ENCODE measurements around the gene DIPK1B. TPM values are rescaled to one million over a fixed set of nuclear protein-coding genes. Genes with fewer than 3 reads are reported as not detected.

DIPK1B gene
- total RNA-seq, 1 experiment from 2014 or later = 45.4 TPM

- Mint-ChIP-seq H3K4me3 (no peak overlapping the region), H3K9me3 (no peaks in the 10 kb centered on the region), H3K4me1 (0 out of 2 replicates have a peak, but pooled peaks cover 2% of the 10 kb centered on the region), H3K36me3 (no peaks in the 10 kb centered on the region), H3K27me3 (ENCODE audit: low read depth) (no peaks in the 10 kb centered on the region), H3K27ac (no peak overlapping the region)
- TF ChIP-seq USF1 (CRISPR knock-in tag; IDR thresholded peaks at IDR 0.05) (no peak), NFYB (CRISPR knock-in tag; conservative IDR thresholded peaks at IDR 0.05; ENCODE audit: low read depth) (no peak), FOXP4 (CRISPR knock-in tag; IDR thresholded peaks at IDR 0.05) (no peak), TEAD4 (CRISPR knock-in tag; IDR thresholded peaks at IDR 0.05) (no peak), ARID4B (CRISPR knock-in tag; IDR thresholded peaks at IDR 0.05; ENCODE audit: borderline replicate concordance) (no peak)
- ATAC-seq (no peak), DNase-seq (ENCODE audit: low spot score) (no peak)
- CTCF ChIA-PET = interaction anchor here (0.5 to 3.4 kb wide), 17 partner anchors 12 to 308 kb away, joined by 3 to 103 read pairs (median 5); partner anchors contain the start of genes AGPAT2 and DNLZ
- POLR2A ChIA-PET = no interaction called here
Measured at GRCh38 chr9:136670576-136671253, 41.7 kb upstream of the DIPK1B start.

GRCh38 chr9:136671254-136671614, 41.1 kb upstream of the DIPK1B start:
- Mint-ChIP-seq H3K9me3 (no peaks in the 10 kb centered on the region), H3K36me3 (no peaks in the 10 kb centered on the region), H3K4me1 (0 out of 2 replicates have a peak, but pooled peaks cover 2% of the 10 kb centered on the region), H3K27ac (no peak overlapping the region), H3K4me3 (no peak overlapping the region), H3K27me3 (ENCODE audit: low read depth) (no peaks in the 10 kb centered on the region)
- ChIA-PET POLR2A (no interaction called here), CTCF (interaction anchor here (0.5 to 3.4 kb wide), 44 partner anchors 10 to 384 kb away, joined by 3 to 103 read pairs (median 4); partner anchors contain the start of genes AGPAT2 and DNLZ)
- DNase-seq (ENCODE audit: low spot score) (no peak), ATAC-seq (no peak)
- no peak for TF ChIP-seq ZNF232 (CRISPR knock-in tag; IDR thresholded peaks at IDR 0.05)
- TF ChIP-seq RORB (CRISPR knock-in tag; IDR thresholded peaks at IDR 0.05) = no peak
- no peak for TF ChIP-seq NFATC4 (CRISPR knock-in tag; IDR thresholded peaks at IDR 0.05)
- TF ChIP-seq SP1 (CRISPR knock-in tag; conservative IDR thresholded peaks at IDR 0.05) = no peak

- no peaks in the 10 kb centered on the region for H3K9me3 Mint-ChIP-seq
- DNase-seq (ENCODE audit: low spot score) (peak; percentile 80), ATAC-seq (peak; percentile 61)
- H3K4me1 Mint-ChIP-seq = 0 out of 2 replicates have a peak, but pooled peaks cover 2% of the 10 kb centered on the region
- ChIA-PET CTCF (interaction anchor here (0.5 to 3.4 kb wide), 52 partner anchors 10 to 383 kb away, joined by 3 to 103 read pairs (median 4); partner anchors contain the start of genes AGPAT2 and DNLZ), POLR2A (no interaction called here)
- H3K36me3 Mint-ChIP-seq = no peaks in the 10 kb centered on the region
- H3K27me3 Mint-ChIP-seq (ENCODE audit: low read depth) = no peaks in the 10 kb centered on the region
- H3K27ac Mint-ChIP-seq = no peak overlapping the region
- no peak overlapping the region for H3K4me3 Mint-ChIP-seq
- no peak for TF ChIP-seq ZNF425 (CRISPR knock-in tag; conservative IDR thresholded peaks at IDR 0.05)
- TF ChIP-seq ELF4 (CRISPR knock-in tag; IDR thresholded peaks at IDR 0.05; ENCODE audit: low read depth) = no peak
- no peak for TF ChIP-seq ERG (CRISPR knock-in tag; IDR thresholded peaks at IDR 0.05)
- TF ChIP-seq NFE2L1 (CRISPR knock-in tag; IDR thresholded peaks at IDR 0.05) = no peak
- peak; percentile 89 for TF ChIP-seq ZNF423 (CRISPR knock-in tag; IDR thresholded peaks at IDR 0.05)
- TF ChIP-seq JUN (CRISPR knock-in tag; IDR thresholded peaks at IDR 0.05) = no peak
- no peak for TF ChIP-seq JAZF1 (CRISPR knock-in tag; IDR thresholded peaks at IDR 0.05)
- no peak for TF ChIP-seq E2F4 (CRISPR knock-in tag; IDR thresholded peaks at IDR 0.05; ENCODE audit: borderline replicate concordance, low read depth)
Measured at GRCh38 chr9:136671646-136672430, 40.5 kb upstream of the DIPK1B start.
